Measurements from ENCODE around the gene ABAT.

GRCh38 chr16:8751481-8752311 lies 77.3 kb downstream of the ABAT start:
- TF ChIP-seq CTCF (IDR thresholded peaks at IDR 0.05) (no peak), ZFX (IDR thresholded peaks at IDR 0.05; ENCODE audit: borderline replicate concordance) (no peak)
